Activated CD8-positive, alpha-beta memory T cell treated with anti-CD3 and anti-CD28 coated beads, Interleukin-2, amount 50 U/mL, for 1 hour (primary cell): Measurements from ENCODE around the gene POLR1E.
A peak's percentile ranks its signal among the peaks of the same experiment; 100 is the strongest.
"Not testable (repeated sequence)": the region's sequence is repeated elsewhere in the genome, so short reads cannot be mapped to it uniquely, and the experiment has no call there.

Source experiments
- DNase-seq: peaks from one replicate; pipeline ENCODE4 v3.0.0-alpha.2; 2020; ENCODE audit errors: extremely low read depth

POLR1E gene

DNA sequence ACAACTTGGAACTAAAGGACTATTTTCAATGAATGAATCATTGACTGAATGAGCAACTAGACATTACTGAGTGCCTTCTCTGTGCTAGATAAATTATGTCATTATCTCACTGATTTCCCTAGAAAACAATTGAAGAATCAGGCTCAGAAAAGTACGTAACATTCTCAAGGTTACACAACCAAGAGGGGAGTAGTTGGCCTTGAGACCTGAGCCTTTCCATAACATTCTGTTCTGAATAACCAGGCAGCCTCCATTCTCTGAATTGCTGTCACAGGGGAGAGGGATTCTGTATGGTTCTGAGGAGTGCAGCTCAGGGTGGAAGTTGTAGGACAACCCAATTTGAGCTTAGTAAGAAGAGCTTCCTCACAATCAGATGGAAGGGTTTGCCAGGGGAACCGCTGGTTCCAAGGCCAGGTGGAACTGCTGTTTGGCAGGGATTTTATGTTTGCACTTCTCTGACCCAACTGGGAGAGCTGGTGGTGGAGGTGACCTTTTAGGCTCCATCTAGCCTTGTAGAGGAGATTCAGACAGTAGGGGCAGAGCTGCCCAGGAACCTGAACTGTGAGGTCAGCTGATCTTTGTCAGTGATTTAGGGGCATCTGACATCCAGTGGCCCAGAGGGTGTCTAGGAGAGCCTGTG is 16.3 kb downstream of the POLR1E start:
- no peak for DNase-seq

DNA sequence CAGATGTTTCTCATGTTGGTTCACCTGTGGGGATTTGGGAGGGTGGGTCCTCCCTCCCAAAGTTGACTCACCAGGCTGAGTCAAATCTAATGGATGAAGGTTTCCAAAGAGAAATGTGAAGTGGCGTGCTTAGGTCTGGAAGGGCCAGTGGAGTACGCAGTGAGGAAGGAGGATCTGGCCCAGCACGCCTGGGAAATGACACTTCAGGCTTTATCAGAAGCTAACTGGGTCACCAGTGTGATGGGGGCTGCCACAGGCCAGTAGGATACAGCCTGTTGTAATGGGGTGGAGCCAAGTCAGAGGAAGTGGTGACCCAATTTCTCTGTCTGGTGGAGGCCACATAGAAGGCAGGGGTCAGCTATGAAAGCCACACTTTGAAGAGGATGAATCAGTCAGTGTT is 18.0 kb downstream of the POLR1E start:
- DNase-seq, result no peak

DNA sequence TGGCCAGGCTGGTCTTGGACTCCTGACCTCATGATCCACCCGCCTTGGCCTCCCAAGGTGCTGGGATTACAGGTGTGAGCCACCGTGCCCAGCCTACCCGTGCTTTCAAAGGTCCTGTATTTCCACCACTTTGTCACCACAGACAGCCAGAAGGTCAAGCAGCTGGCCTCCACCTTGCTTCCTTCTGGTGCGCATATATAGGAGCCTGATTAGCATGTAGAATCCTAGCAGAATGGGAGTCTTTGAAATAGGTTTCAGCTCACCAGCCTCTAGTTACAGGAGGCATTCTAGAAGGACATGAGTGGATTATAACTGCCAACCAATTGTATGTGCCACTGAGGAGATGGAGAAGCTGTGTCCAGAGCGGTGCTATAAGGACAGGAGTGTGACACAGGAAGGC is 18.9 kb downstream of the POLR1E start:
- DNase-seq, result no peak

DNA sequence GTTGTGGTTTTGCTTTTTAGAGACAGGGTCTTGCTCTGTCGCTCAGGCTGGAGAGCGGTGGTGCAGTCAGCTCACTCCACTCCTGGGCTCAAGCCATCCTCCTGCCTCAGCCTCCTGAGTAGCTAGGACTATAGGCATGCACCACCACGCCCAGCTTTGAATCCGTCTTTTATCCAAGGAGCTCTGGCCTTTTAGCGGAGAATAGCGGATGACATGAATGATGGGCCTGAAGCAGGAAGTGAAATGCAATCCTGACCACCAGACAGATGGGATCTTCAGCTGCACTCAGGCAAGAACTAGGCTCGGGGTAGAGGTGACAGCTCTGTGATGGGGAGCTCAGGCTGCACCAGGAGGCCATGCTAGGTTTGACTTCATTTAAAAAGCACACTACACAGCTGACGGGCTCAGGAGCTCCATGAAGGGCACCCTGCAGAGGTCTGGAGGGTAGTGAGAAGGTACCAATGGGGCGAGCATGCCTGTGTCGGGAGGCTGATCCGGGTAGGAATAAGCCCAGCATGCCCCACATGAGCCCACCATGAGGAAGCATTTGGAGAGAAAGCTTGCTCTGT is 21.9 kb downstream of the POLR1E start:
- DNase-seq, result no peak

DNA sequence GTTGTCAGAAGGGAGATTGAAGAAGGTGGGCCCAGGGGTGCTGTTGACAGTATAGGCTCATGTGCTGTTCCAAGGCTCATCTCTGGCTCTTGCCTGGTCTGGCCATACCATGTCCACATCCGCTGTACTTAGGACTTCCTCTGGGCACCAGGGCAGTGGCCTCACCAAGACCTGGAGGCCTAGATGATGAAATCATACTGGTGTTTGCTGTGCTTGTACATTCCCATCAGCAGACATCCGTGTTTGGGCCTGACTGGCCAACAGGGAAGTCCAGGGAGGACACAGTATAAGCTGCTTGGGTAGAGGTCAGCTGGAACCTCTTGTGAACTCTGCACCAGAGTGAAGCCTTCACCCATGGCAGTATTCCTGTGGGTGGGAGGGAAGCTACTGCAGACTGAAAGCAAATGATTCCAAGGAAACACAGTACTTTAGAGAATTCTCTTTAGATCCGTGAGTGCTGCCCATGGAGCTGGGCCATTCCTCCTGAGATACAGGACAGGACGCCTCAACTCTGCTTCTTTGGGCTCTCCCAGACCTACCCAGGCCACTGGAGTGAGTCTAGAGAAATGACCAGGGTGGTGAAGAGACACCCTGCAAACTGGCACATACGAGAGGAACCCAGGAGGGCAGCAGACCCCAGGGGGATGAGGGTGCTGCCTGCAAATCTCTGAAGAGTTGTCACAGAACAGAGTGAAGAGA is 22.5 kb downstream of the POLR1E start:
- DNase-seq, result no peak

DNA sequence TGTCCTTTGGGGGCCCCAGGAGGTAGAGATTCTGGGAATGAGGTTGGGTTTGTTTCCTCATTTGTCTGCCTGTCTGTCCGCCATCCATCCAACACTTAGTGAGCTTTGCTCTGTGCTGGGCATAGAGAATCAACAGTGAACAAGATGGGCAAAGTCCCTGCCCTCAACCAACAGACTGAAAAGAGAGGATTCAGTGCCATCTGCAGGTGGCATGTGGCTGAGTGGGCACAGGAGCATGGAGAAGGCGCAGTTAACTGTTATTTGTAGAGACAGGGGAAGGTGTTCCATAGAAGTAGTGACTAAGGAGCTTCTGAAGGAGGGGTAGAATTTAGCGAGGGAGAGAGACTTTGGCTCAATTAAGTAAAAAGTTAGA is 23.1 kb downstream of the POLR1E start:
- DNase-seq, result no peak

DNA sequence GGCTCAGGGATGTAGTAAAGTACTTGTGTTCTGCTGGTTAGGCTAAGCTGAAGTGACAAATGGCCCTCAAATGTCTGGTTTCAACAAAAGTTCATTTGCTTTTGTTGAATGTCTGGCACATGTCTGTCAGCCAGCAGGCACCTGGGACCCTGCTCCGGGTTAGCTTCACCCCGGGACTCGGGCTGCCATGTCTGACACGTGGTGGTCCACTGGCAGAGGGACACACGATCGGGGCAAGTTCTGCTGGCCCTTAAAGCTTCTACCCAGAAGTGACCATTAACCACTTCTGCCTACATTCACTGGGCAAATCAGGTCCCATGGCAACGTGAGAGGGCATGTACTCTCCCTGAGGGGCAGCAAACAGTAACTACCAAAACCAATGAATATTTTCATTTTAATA is 23.8 kb downstream of the POLR1E start:
- no peak for DNase-seq

DNA sequence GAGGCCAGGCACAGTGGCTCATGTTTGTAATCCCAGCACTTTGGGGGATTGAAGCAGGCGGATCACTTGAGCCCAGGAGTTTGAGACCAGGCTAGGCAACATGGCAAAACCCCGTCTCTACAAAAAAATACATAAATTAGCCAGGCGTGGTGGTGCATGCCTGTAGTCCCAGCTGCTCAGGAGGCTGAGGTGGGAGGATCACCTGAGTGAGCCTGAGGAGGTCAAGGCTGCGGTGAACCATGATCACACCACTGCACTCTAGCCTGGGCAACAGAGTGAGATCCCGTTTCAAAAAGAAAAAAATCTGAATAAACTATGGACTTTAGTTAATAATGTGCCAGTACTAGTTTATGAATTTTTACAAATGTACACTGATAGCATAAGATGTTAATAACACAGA is 24.3 kb downstream of the POLR1E start:
- DNase-seq, result not testable (repeated sequence)

DNA sequence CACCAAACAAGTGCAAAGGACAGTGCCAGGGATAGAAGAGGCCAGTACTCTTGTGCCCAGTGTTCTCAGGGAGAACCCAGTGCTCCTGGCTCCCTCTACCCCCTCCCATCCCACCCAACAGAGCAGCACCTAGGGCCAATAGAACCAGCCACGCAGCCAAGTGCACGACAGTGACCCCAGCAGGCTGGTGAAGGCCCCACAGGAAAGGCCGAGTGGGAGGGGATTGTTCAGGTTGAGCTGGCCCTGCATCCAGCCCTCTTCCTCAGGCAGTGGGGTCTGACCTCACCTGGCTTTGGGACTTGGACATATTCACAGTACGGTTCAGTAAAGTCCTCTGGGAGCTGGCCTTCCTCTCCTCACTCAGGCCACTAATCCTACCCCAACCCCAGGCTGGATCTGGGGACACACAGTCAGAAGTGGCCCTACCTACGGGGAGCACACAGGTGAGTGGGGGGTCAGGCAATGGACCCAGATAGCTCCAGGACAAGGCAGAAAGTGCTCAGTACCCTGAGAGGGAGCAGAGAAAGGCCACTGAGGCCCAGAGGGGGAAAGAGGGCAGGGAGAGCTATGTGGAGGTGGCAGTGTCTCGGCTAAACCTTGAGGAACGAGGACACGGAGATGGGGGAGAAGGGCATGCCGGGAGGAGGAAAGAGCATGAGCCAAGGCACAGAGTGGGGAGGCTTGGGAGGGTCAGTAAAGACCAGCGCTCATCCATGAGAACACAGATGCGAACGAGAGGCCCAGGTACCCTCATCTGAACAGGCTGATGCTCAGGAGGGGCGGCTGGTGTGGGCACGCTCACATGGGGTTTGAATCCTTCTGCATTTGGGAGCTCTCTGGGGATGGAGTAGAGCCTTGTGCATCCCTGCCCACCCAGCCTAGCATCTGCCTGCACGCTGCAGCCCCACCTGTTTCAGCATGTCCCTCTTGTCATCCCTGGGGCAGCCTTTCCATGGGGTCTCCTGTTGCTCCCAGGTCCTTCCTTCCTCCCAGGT is 25.6 kb downstream of the POLR1E start:
- no peak for DNase-seq

DNA sequence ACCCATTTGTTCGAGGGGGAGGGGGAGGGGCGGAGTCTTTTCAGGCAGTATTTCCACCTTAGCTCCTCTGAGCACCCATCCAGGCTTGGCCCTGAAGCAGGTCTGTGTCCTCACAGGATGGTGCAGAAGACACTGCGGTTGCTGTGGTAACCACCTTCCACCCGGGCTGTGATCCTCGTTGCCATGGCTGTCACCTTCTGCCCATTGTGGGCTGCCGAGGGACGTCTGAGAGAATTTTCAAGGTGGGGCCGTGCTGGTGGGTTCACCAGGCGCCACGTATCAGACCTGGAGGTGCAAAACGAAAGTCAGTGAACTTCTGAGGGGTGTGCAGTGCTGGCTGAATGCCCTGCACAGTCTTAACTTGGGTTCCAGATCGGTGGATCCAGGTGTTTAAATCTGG is 26.7 kb downstream of the POLR1E start:
- peak; percentile 40 for DNase-seq

DNA sequence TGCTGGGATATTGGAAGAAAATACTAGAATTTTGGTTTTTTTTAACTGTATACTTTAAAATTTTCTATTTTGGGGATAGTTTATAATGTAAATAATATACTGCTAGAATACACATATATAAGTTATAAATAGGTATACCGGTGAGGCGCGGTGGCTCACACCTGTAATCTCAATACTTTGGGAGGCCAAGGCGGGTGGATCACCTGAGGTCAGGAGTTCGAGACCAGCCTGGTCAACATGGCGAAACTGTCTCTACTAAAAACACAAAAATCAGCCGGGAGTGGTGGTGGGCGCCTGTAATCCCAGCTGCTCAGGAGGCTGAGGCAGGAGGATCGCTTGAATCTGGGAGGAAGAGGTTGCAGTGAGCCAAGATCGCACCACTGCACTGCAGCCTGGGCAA is 28.7 kb downstream of the POLR1E start:
- DNase-seq, result not testable (repeated sequence)

DNA sequence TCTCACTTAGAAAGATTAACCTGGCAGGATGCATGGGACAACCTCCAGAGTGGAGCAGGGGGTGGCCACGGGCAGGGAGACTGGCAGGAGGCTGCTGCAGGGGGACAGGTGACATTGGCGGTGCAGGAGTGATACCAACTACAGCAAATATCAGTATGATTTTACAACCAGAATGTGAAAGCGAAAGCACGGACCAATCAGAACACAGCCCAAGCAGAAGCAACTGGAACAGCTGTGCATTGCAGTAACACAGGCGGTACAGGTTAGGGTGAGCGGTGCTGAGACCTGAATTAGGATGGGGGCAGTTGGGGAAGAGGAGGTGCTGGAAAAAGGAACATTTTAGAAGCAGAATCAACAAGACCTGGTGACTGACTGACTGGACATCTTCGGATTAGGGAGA is 29.3 kb downstream of the POLR1E start:
- DNase-seq, result no peak

DNA sequence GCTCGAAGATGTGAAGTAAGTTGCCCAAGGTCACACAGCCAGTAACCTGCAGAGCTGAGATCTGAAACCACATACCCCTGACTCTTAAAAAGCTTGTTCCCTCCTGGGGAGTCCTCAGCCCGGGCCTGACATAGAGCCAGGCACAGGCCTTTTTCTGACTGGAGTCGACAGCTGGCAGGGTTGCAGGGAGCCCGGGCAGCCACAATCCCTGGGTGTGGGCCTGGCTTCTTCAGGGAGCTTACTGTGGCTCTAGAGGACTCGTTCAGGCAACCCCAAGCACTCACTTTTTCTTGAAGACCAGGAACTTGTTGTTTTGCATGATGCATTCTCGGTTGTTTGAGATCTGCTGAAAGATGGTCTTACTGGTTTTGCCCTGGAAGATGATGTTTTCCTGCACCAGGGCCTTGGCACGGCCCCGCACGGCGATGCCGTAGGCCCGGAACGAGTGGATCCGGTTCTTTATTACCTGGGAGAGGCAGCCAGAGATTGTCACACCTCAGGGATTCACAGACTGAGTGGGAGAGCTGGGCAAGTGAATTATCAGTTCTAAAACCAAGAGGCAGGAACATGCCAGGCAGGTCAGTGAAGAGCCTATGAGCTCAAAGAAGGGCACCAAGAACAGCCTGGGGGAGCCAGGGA is 30.0 kb downstream of the POLR1E start:
- DNase-seq, result no peak

DNA sequence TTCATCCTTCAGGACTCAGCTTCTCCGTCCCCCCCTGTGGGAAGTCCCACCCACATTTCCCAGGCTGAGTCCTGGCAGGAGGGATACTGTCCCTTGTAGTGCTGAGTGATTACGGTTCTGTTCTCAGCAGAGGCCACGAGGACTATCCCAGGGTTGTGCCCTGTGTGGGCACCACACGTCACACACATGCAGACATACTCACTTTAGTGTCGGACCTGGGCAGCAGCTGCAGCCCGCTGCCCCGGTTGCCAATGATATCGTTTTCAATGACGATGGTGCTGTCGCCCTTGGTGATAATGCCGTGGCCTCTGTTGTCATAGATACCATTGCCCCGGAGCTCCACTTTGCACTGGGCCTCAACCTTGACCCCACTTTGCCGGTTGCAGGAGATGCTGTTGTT is 32.2 kb downstream of the POLR1E start:
- DNase-seq, result no peak

DNA sequence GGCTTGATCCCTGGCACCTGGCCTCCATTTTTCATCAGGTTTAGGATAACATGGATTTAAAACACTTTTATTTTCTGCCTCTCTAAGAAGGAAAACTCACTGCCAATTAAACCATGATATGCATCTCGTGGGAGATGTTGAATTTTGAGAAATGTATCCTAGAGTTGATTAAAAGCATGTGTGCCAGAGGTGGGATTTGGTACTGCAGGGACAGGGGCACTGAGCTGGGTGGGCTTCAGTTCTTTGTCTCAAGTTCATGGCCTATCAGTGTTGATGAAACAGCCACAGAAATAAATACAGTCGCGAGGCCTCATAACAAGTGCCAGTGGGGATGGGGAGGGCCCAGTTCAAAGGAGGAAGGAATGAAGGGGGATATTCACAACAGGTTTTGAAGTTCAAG is 34.9 kb downstream of the POLR1E start:
- no peak for DNase-seq

DNA sequence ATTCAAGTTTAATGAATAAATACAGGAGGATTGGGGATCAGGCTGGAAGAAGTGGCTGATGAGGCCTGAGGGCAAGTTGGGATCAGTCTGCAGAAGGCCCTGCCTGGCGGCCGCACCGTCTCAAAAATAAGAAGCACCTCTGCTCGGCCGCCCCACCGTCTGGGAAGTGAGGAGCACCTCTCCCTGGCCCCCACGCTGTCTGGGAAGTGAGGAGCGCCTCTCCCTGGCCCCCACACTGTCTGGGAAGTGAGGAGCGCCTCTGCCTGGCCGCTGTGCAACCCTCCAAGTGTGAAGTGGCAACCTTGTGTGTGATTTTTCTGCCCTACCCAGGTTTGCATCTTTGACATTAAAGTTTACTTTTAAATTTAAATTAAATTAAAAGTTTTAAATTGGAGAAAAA is 35.4 kb downstream of the POLR1E start:
- no peak for DNase-seq

DNA sequence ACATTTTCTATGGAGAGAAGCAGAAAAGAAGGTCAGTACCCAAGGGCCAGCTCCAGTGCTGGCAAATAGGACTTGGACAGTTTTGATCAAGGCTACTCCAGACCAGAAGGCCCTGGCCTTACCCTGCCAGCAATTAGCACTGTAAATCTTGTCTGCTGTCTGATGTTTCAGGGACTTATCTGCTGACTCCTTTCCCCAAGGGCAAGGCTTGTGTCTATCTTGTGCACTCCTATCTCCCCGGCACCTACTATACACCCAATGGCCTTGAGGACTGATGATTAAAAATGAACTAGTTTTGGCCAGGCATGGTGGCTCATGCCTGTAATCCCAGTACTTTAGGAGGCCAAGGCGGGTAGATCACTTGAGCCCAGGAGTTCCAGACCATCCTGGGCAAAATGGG is 37.2 kb downstream of the POLR1E start:
- DNase-seq, result no peak

DNA sequence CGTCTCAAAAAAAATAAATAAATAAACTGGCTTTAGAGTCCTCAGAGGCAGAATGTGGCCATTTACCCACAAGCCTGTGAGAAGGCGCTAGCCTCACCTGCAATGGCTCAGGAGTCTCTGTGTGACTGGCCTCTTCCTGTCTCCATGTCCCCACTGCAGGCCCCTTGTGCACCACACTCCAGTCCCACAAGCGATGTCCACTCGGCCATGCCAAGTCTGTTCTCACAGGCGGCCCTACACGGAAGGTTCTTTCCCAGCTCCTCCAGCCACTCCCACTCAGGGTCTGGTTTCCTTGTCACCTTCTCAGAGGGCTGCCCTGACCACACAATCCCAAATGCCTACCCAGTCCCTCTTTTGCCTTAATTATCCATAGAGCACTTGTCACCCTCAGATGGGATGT is 38.2 kb downstream of the POLR1E start:
- DNase-seq, result no peak

DNA sequence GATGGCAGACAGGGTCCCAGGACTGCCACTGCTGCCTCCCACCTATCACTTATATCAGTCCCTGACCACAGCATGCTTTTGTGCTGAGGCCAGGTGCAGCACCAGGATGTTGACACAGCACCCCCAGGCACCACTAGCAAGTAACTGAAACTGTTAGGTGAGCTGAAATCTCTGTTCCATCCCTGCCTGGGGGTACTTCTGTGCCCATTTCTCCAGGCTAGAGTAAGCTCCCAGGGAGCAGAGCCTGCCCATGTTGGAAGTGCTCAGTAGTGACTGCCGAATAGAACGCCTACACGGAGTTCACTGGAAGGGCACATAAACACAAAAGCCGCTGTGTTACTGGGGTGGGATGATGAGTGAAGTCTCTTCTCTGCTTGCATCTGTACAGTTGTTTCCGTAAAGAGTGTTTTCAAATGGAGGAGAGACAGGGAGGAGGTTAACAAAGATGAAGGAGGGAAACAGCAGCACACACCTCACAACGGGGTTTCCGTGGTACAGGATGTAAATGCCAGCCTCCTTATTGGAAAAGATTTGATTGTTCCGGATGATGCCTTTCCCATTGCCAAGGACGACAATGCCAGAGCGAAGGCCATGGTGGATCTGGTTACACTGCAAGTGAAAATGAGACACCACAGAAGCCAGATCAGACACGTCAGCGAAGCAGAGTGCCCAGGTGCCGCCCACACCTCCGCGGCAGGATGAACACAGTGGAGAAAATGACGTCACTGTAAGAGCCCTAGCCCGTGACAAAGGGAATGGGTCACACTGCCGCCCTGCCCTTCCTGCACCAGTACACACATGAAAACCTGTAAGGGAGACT is 43.1 kb downstream of the POLR1E start:
- peak; percentile 37 for DNase-seq

DNA sequence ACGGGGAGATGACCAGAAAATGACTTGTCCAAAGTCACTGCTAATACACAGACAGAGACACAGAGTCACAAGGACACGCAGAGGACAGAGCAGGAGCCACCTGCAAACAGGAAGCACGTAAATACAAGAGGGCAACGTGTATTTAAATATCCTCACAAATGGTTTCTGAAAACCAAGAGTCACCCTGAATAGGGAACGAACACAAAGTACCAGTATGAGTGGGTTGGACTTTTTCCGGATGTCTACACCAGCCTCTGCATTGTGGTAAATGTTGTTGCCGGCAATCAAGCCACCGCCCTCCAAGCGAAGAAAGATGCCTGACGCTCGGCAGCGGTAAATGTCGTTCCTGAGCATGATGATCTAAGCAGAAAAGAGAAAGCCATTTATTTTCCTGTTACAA is 46.0 kb downstream of the POLR1E start:
- no peak for DNase-seq

DNA sequence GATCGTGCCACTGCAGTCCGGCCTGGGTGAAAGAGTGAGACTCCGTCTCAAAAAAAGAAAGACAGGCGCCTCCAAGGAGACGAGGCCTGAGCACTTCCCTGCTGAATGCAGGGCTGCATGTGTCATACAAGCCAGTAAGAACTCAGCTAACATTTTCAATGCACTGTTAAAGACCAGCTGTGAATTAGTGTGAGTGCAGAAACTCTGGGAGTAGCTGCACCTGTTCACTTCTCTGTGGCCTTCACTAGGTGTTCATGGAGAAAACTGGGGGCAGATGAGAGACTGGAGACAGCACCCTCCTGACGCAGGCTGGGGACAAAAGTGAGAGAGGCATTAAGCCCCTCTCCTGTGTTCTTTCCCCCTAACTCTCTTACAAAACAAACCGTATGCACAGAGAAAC is 48.7 kb downstream of the POLR1E start:
- no peak for DNase-seq
